Measurements from ENCODE around the gene GPC6.

GRCh38 chr13:93341517-93341916 lies 114.9 kb downstream of the GPC6 start:
- no peak for TF ChIP-seq SUZ12 (IDR thresholded peaks at IDR 0.05)
- TF ChIP-seq FOXM1 (IDR thresholded peaks at IDR 0.05; ENCODE audit: borderline replicate concordance) = no peak
- TF ChIP-seq TARDBP (IDR thresholded peaks at IDR 0.05) = no peak
- no peak for TF ChIP-seq FOXA1 (IDR thresholded peaks at IDR 0.05)
- TF ChIP-seq L3MBTL2 (conservative IDR thresholded peaks at IDR 0.05) = no peak
- no peak for TF ChIP-seq LEF1 (IDR thresholded peaks at IDR 0.05; ENCODE audit: borderline replicate concordance)
- TF ChIP-seq BHLHE40 (IDR thresholded peaks at IDR 0.05; ENCODE audit: borderline replicate concordance) = no peak
- TF ChIP-seq ELF4 (IDR thresholded peaks at IDR 0.05) = no peak
- TF ChIP-seq NFRKB (IDR thresholded peaks at IDR 0.05) = no peak
